Vagina (tissue), 2 donors: ENCODE measurements around the gene DYSF. TPM values are rescaled to one million over a fixed set of nuclear protein-coding genes. Genes with fewer than 3 reads are reported as not detected.
A peak's percentile ranks its signal among the peaks of the same experiment; 100 is the strongest.

Experiments
- DNase-seq, 2 donors: peaks; one replicate each; pipeline ENCODE4 v3.0.0-alpha.2; 2017; ENCODE audit errors: extremely low spot score in 2 of 2
- H3K27ac ChIP-seq: fragments of 200-600 bp; sonication (generic); one replicate; pipeline ENCODE4 v1.5.1; 2019
- H3K27me3 ChIP-seq: fragments of 200-600 bp; sonication (generic); one replicate; pipeline ENCODE4 v1.5.1; 2019
- H3K36me3 ChIP-seq, 2 donors: fragments of 200-600 bp; sonication (generic); one replicate each; pipeline ENCODE4 v1.5.1; 2017 to 2019
- H3K4me1 ChIP-seq: fragments of 200-600 bp; sonication (generic); one replicate; pipeline ENCODE4 v1.5.1; 2019
- H3K4me3 ChIP-seq, 2 donors: fragments of 200-600 bp; sonication (generic); 1 replicate in 1 of 2; 2 replicates in 1 of 2; pipeline ENCODE4 v1.5.1; 2016 to 2019
- H3K9me3 ChIP-seq: fragments of 200-600 bp; sonication (generic); one replicate; pipeline ENCODE4 v1.5.1; 2019
- POLR2A ChIP-seq, 2 donors: fragments of 450-650 bp; IDR thresholded peaks; one replicate each; pipeline ENCODE4 v1.6.1; 2017; ENCODE audit warnings: antibody characterized with exemption in 2 of 2, mild to moderate bottlenecking in 2 of 2, moderate library complexity in 2 of 2
- POLR2AphosphoS5 ChIP-seq, 2 donors: sonication (generic); formaldehyde crosslinking; IDR thresholded peaks; one replicate each; pipeline ENCODE4 v1.9.0; 2017; ENCODE audit warnings: antibody characterized with exemption in 2 of 2, mild to moderate bottlenecking in 2 of 2, low read depth in 1 of 2; ENCODE audit not compliant: insufficient read depth in 1 of 2
- intact Hi-C: fragments of 100-400 bp; cut with DNase I; formaldehyde crosslinking; loops from one replicate; pipeline ENCODE4 v1.15.1; 2023
- total RNA-seq: library from RNA; depleted of rRNA; stranded (reverse); fragments of >200 nt; gene quantifications from one replicate; pipeline ENCODE4 v1.2.3, GENCODE V29; 2016
- TF ChIP-seq, protein P1 (sequence below), 3 experiments: fragments of 450-650 bp in 2 of 3; fragments of 200-600 bp in 1 of 3; sonication (generic) in 1 of 3; IDR thresholded peaks; one replicate each; pipeline ENCODE4 v1.5.1; 2017 to 2019; ENCODE audit warnings: antibody characterized with exemption in 3 of 3, mild to moderate bottlenecking in 2 of 3, moderate library complexity in 2 of 3

The DYSF gene
- total RNA-seq, 1 donor from 2014 or later: 10.1 TPM

DNA sequence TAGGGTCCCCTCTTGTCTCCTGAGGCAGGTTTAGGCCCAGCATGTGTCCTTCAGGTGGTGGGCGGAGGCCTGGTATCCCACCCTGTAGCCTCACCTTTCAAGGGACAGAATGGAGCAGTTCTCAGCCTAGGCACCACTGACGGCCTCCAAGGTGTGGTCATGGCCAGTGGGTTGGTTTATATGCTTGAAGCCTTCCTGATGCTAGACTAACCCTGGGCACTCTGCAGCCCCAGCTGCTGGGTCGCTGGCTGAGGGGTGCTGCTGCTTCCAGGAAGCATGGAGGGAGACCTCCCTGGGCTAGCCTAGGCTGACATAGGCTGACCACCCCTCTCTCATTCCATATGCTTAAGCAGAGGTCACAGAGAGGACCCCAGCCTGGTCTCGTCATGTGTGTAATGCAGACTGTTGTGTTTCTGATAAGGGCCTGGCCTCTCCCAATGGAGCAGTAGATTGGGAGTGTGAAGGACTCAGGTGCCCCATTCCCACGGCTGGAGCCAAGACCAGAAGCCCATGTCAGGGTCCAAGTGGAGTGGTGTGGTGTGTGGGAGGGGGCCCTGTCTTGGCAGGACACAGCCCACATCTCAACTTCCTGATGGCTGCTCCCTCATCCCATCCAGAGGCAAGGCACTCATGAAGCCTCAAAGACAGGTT lies 206.6 kb downstream of the DYSF start:
- H3K27ac ChIP-seq: no peak overlapping the region
- H3K36me3 ChIP-seq: no peaks in the 10 kb centered on the region
- peak in 1 of 2 donors; percentile 77 for DNase-seq
- H3K27me3 ChIP-seq: no peaks in the 10 kb centered on the region
- intact Hi-C loops: no loop called here
- H3K9me3 ChIP-seq: peaks cover 6% of the 10 kb centered on the region
- H3K4me1 ChIP-seq: no peaks in the 10 kb centered on the region
- no peak overlapping the region for H3K4me3 ChIP-seq
- TF ChIP-seq POLR2A (IDR thresholded peaks at IDR 0.05) (no peak), POLR2AphosphoS5 (IDR thresholded peaks at IDR 0.05; ENCODE audit: insufficient read depth in 1 of 2, low read depth in 1 of 2) (no peak)
- TF ChIP-seq, protein P1, sequence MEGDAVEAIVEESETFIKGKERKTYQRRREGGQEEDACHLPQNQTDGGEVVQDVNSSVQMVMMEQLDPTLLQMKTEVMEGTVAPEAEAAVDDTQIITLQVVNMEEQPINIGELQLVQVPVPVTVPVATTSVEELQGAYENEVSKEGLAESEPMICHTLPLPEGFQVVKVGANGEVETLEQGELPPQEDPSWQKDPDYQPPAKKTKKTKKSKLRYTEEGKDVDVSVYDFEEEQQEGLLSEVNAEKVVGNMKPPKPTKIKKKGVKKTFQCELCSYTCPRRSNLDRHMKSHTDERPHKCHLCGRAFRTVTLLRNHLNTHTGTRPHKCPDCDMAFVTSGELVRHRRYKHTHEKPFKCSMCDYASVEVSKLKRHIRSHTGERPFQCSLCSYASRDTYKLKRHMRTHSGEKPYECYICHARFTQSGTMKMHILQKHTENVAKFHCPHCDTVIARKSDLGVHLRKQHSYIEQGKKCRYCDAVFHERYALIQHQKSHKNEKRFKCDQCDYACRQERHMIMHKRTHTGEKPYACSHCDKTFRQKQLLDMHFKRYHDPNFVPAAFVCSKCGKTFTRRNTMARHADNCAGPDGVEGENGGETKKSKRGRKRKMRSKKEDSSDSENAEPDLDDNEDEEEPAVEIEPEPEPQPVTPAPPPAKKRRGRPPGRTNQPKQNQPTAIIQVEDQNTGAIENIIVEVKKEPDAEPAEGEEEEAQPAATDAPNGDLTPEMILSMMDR (IDR thresholded peaks at IDR 0.05): no peak

DNA sequence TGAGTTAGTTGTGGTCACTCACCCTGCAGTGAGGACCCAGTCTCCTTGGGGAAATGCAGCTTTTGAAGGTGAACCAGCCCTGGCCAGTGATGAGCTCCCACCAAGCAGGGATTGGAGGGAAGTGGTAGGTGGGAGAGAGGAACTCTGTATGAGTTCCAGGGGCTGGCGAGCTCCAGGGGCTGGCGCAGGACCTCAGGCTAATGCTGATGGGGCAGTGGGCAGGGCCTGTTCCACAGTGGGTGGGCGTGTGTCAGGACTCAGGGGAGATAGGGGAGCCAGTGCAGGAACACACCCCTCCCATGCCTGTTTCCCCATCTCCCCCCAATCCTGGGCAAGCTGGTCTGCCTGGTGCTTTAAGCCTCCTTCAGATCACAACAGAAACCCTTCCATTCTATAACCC lies 208.4 kb downstream of the DYSF start:
- peak in 1 of 2 donors; percentile 64 for DNase-seq
- intact Hi-C loops: no loop called here
- Histone ChIP-seq H3K27me3 (no peaks in the 10 kb centered on the region), H3K36me3 (no peaks in the 10 kb centered on the region), H3K4me1 (no peaks in the 10 kb centered on the region), H3K4me3 (no peak overlapping the region), H3K27ac (no peak overlapping the region), H3K9me3 (peaks cover 6% of the 10 kb centered on the region)
- TF ChIP-seq POLR2A (IDR thresholded peaks at IDR 0.05) (no peak), POLR2AphosphoS5 (IDR thresholded peaks at IDR 0.05; ENCODE audit: insufficient read depth in 1 of 2, low read depth in 1 of 2) (no peak)
- TF ChIP-seq, protein P1 (IDR thresholded peaks at IDR 0.05): no peak

DNA sequence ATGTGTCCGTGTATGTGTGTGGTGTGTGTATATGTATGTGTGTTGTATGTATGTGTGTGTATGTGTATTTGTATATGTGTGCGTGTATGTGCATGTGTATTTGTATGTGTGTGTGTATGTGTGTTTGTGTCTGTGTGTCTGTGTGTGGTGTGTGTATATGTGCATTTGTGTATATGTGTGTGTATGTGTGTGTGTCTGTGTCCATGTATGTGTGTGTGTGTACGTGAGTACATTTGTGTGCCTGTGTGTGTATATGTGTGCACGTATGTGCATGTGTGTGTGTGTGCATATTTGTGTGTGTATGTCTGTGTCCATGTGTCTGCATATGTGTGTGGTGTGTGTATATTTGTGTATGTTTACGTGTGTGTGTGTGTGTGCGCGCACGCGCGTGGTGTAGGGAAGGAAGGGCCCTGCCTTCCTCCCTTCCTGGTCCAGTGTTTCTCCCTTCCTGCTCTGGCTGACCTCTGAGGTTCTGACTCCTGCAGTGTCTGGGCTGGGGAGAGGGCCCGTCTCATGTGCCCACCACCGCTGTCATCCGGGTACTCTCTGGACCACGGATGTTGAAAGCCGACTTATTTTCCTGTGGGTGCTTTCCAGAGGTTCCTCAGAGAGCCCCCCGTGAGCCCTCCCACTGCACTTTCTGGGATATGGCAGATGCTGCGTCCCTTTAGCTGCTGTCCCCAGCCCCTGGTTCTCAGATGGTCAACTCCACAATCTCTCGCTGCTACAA lies 209.5 kb downstream of the DYSF start:
- H3K36me3 ChIP-seq: no peaks in the 10 kb centered on the region
- H3K4me3 ChIP-seq: no peak overlapping the region

DNA sequence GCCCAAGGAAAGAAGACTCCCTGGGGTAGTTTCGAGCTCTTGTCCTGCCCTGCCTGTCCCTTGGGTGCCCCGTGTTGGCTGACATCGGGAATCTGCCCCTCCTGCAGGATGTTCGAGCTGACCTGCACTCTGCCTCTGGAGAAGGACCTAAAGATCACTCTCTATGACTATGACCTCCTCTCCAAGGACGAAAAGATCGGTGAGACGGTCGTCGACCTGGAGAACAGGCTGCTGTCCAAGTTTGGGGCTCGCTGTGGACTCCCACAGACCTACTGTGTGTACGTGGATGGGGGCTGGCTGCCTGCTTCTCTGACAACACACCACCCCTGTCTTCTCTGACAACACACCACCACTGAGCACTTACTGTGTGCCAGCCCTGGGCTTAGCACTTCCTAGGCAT lies 210.8 kb downstream of the DYSF start:
- Histone ChIP-seq H3K9me3 (no peaks in the 10 kb centered on the region), H3K27ac (no peak overlapping the region), H3K27me3 (no peaks in the 10 kb centered on the region), H3K4me1 (no peaks in the 10 kb centered on the region), H3K36me3 (no peaks in the 10 kb centered on the region), H3K4me3 (no peak overlapping the region)
- DNase-seq: peak in 1 of 2 donors; percentile 79
- intact Hi-C loops: no loop called here
- TF ChIP-seq POLR2AphosphoS5 (IDR thresholded peaks at IDR 0.05; ENCODE audit: insufficient read depth in 1 of 2, low read depth in 1 of 2) (no peak), POLR2A (IDR thresholded peaks at IDR 0.05) (no peak)
- TF ChIP-seq, protein P1 (IDR thresholded peaks at IDR 0.05): no peak

More for the DNA sequence above, 209.5 kb downstream of the DYSF start:
- Histone ChIP-seq H3K4me1 (no peaks in the 10 kb centered on the region), H3K9me3 (peaks cover 2% of the 10 kb centered on the region), H3K27me3 (no peaks in the 10 kb centered on the region), H3K27ac (no peak overlapping the region)
- TF ChIP-seq POLR2AphosphoS5 (IDR thresholded peaks at IDR 0.05; ENCODE audit: insufficient read depth in 1 of 2, low read depth in 1 of 2): no peak
- intact Hi-C loops: no loop called here
- DNase-seq: peak in 1 of 2 donors; percentile 96

DNA sequence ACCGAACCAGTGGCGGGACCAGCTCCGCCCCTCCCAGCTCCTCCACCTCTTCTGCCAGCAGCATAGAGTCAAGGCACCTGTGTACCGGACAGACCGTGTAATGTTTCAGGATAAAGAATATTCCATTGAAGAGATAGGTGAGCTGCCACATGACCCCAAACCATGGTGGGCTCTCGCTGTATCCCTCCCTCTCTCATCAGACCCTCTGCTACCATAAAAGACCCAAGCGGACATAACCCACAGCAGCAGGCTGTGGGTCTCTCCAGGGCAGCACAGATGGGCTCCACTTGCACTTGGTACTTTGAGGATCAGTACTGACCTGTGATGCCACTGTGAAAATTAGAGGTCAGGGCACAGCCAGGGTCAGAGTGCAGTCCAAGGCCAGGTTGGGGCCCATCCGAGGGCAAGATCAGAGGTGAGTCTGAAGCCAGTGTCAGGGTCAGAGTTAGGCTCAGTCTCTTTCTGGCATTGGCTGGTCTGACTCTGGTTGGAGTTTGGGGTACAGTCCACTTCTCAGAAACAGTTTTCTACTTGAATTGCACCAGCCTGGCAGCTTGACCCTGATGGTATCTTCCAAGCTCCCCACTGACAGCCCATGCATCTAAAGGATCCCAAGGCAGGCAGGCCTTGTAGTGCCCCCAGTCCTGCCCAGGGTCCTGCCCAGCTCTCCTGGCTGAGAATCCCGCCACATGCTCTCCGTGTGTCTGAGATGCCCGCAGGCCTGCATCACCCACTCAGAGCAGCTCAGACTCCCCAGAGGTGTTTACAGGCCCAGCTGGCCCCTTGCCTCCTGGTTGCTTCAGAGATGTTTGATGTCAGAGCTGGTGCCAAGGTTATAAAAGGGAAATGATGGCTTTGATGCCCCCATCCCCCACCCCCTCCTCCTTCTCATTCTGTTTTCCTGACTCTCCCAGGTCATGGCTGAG lies 212.1 kb downstream of the DYSF start:
- no peak overlapping the region for H3K4me3 ChIP-seq
- TF ChIP-seq, protein P1 (IDR thresholded peaks at IDR 0.05): no peak
- no peak for TF ChIP-seq POLR2A (IDR thresholded peaks at IDR 0.05)
- no peak for TF ChIP-seq POLR2AphosphoS5 (IDR thresholded peaks at IDR 0.05; ENCODE audit: insufficient read depth in 1 of 2, low read depth in 1 of 2)
- peak in 1 of 2 donors; percentile 67 for DNase-seq
- H3K27me3 ChIP-seq: no peaks in the 10 kb centered on the region
- no peaks in the 10 kb centered on the region for H3K9me3 ChIP-seq
- no peaks in the 10 kb centered on the region for H3K4me1 ChIP-seq
- H3K27ac ChIP-seq: no peak overlapping the region
- no peaks in the 10 kb centered on the region for H3K36me3 ChIP-seq
- intact Hi-C loops: no loop called here
